Activated T-cell treated with anti-CD3 and anti-CD28 coated beads, Interleukin-2, amount 50 U/mL, for 72 hours (primary cell): ENCODE measurements around the gene AADAT. TPM values are rescaled to one million over a fixed set of nuclear protein-coding genes. Genes with fewer than 3 reads are reported as not detected.

Experiments used
- ATAC-seq, 2 donors: fragments of 150-1000 bp; cut with Tn5 transposase; replicated peaks in 1 of 2; 2 replicates each; pipeline ENCODE4 v1.10.0; 2021; ENCODE audit warnings: moderate library complexity in 2 of 2, mild to moderate bottlenecking in 1 of 2
- DNase-seq, 2 donors: peaks; one replicate each; pipeline ENCODE4 v3.0.0; 2021 to 2022; ENCODE audit warnings: mixed read lengths in 1 of 2
- H3K27ac Mint-ChIP-seq: one replicate; pipeline ENCODE4 v1.8.0; 2022; ENCODE audit warnings: mild to moderate bottlenecking, moderate library complexity, mixed read lengths
- H3K27me3 Mint-ChIP-seq: one replicate; pipeline ENCODE4 v1.8.0; 2022; ENCODE audit warnings: low read depth, mixed read lengths
- H3K36me3 Mint-ChIP-seq, 2 donors: one replicate each; pipeline ENCODE4 v1.8.0; 2022; ENCODE audit warnings: mixed read lengths in 2 of 2, mild to moderate bottlenecking in 1 of 2; ENCODE audit not compliant: insufficient read depth in 2 of 2
- H3K4me1 Mint-ChIP-seq: one replicate; pipeline ENCODE4 v1.8.0; 2022; ENCODE audit warnings: low read depth, mixed read lengths
- H3K4me3 Mint-ChIP-seq, 2 donors: one replicate each; pipeline ENCODE4 v1.8.0; 2022; ENCODE audit warnings: mild to moderate bottlenecking in 2 of 2, mixed read lengths in 2 of 2, moderate library complexity in 2 of 2
- H3K9me3 Mint-ChIP-seq, 2 donors: one replicate each; pipeline ENCODE4 v1.8.0; 2022; ENCODE audit warnings: mixed read lengths in 2 of 2
- total RNA-seq, 2 donors: library from RNA; stranded (reverse); gene quantifications; one replicate each; pipeline ENCODE4 v1.2.3, GENCODE V29; 2022

AADAT gene
- total RNA-seq, 2 donors from 2014 or later: 0.38 TPM; not detected in 1

- Mint-ChIP-seq H3K4me3 (no peak overlapping the region), H3K36me3 (no peaks in the 10 kb centered on the region), H3K27ac (no peak overlapping the region), H3K4me1 (peaks cover 5% of the 10 kb centered on the region), H3K27me3 (no peaks in the 10 kb centered on the region), H3K9me3 (no peaks in the 10 kb centered on the region)
- ATAC-seq: no peak
- DNase-seq: no peak
Measured at GRCh38 chr4:170014359-170015011, 75.3 kb downstream of the AADAT start.

GRCh38 chr4:170012629-170012958 lies 77.2 kb downstream of the AADAT start:
- Mint-ChIP-seq H3K36me3 (no peaks in the 10 kb centered on the region), H3K9me3 (no peaks in the 10 kb centered on the region), H3K4me3 (no peak overlapping the region), H3K27me3 (no peaks in the 10 kb centered on the region), H3K27ac (no peak overlapping the region), H3K4me1 (peaks cover 10% of the 10 kb centered on the region)
- ATAC-seq (no peak), DNase-seq (no peak)

DNA sequence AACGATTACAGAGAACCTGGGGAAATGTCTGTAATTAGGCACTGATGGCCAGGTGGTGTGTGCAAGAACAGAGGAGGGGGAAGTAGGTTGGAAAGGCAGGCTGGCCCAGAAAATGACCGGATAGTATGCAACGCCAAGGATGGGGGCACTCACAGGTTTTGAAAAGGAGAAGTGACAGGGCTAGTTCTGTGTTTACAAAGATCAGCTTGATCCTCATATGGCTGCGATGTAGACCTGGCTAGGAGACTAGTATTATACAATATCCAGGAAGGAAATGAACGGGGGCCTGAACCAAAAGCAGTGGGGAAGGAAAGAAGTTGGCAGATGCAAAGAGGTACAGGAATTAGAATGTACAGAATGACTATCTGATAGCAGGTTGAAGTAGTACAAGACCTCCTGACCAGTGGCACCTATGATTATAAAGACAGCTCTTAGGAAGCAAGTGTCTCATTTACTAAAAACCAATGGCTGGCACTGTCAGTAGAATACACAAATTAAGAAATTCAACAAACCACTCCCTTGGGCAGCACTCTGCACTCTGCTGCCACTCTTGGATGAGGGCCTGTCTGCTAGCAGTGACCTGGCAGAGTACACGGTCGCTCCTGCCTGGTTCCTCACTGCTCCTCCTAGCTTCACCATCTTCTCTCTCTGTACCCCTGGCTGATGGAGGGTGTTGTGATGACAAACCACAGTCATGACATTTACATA lies 77.7 kb downstream of the AADAT start:
- Mint-ChIP-seq H3K36me3 (no peaks in the 10 kb centered on the region), H3K27ac (no peak overlapping the region), H3K4me3 (no peak overlapping the region), H3K4me1 (peaks cover 6% of the 10 kb centered on the region), H3K27me3 (no peaks in the 10 kb centered on the region), H3K9me3 (no peaks in the 10 kb centered on the region)
- DNase-seq: no peak
- no peak for ATAC-seq

Other genes starting within 250 kb of the AADAT start
- 1 to 10 TPM; 1.2 to 1.7 TPM for gene MFAP3L, start 63.6 kb downstream of the AADAT start, total RNA-seq